ENCODE measurements around the gene DLGAP1.

GRCh38 chr18:3914109-3914508, 541.0 kb downstream of the DLGAP1 start:
- TF ChIP-seq CTCF (conservative IDR thresholded peaks at IDR 0.05 in 1 of 2, IDR thresholded peaks at IDR 0.05 in 1 of 2; ENCODE audit: extremely low read depth in 1 of 2, insufficient read depth in 1 of 2, low read depth in 1 of 2, low read length in 2 of 2): no peak
- TF ChIP-seq EZH2 (IDR thresholded peaks at IDR 0.05; ENCODE audit: borderline replicate concordance, low read length): no peak
